Ammon's horn (tissue), 1 donor: ENCODE data around the gene IL21.

Experiments
- DNase-seq: peaks from one replicate; pipeline ENCODE4 v3.0.0-alpha.2; 2016; ENCODE audit warnings: low spot score

Gene IL21

GRCh38 chr4:122633211-122633610 is 12.3 kb upstream of the IL21 start:
- no peak for DNase-seq

GRCh38 chr4:122632396-122633143 is 11.7 kb upstream of the IL21 start:
- DNase-seq: no peak

GRCh38 chr4:122625156-122625555 is 4.3 kb upstream of the IL21 start:
- DNase-seq: no peak

GRCh38 chr4:122624205-122624604 is 3.3 kb upstream of the IL21 start:
- DNase-seq: no peak

GRCh38 chr4:122623637-122624166 is 2.8 kb upstream of the IL21 start:
- DNase-seq: no peak

GRCh38 chr4:122622400-122622799 is 1.5 kb upstream of the IL21 start:
- DNase-seq: no peak

GRCh38 chr4:122619611-122620010 is 1.3 kb downstream of the IL21 start:
- no peak for DNase-seq

- peak; percentile 5 for DNase-seq
Measured at GRCh38 chr4:122617597-122618593, 3.0 kb downstream of the IL21 start.

GRCh38 chr4:122616915-122617596 is 3.8 kb downstream of the IL21 start:
- no peak for DNase-seq

GRCh38 chr4:122614621-122615020 is 6.2 kb downstream of the IL21 start:
- DNase-seq: no peak

- no peak for DNase-seq
Measured at GRCh38 chr4:122612540-122612939, 8.3 kb downstream of the IL21 start.

- no peak for DNase-seq
Measured at GRCh38 chr4:122606364-122607043, 14.4 kb downstream of the IL21 start.

GRCh38 chr4:122604146-122604545 is 16.7 kb downstream of the IL21 start:
- no peak for DNase-seq

- DNase-seq: no peak
Measured at GRCh38 chr4:122603156-122603574, 17.7 kb downstream of the IL21 start.

- DNase-seq: peak; percentile 56
Measured at GRCh38 chr4:122602277-122603142, 18.4 kb downstream of the IL21 start.

GRCh38 chr4:122591196-122591595 is 29.7 kb downstream of the IL21 start:
- no peak for DNase-seq

GRCh38 chr4:122588453-122589238 is 32.2 kb downstream of the IL21 start:
- peak; percentile 23 for DNase-seq

- peak; percentile 85 for DNase-seq
Measured at GRCh38 chr4:122584519-122584918, 36.3 kb downstream of the IL21 start.

- peak; percentile 38 for DNase-seq
Measured at GRCh38 chr4:122583906-122584305, 37.0 kb downstream of the IL21 start.
